Measurements from ENCODE around the gene VEGFC.
A peak's percentile ranks its signal among the peaks of the same experiment; 100 is the strongest.

VEGFC gene

GRCh38 chr4:176817204-176817603 lies 24.5 kb upstream of the VEGFC start:
- no peak overlapping the region for H3K4me3 ChIP-seq (replicated peaks; ENCODE audit: low read depth, low read length)
- no peak for TF ChIP-seq CTCF (IDR thresholded peaks at IDR 0.05; ENCODE audit: low read length, missing control alignments)
- no peak for DNase-seq (ENCODE audit: low read depth)

DNA sequence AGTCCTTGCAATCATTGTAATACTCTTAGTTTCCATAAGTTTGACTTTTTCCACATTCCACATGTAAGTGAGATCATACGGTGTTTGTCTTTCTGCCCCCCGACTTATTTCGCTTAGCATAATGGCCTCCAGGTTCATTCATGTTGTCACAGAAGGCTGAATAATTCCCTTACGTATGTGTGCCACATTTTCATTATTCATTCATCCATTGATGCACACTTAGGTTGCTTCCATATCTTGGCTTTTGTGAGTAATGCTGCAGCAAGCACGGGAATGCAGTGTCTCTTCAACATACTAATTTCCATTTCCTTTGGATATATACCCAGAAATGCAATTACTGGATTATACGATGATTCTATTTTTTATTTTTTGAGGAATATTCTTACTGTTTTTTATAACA lies 22.0 kb upstream of the VEGFC start:
- no peak overlapping the region for H3K4me3 ChIP-seq (replicated peaks; ENCODE audit: low read depth, low read length)
- peak; percentile 71 for DNase-seq (ENCODE audit: low read depth)
- TF ChIP-seq CTCF (IDR thresholded peaks at IDR 0.05; ENCODE audit: low read length, missing control alignments): no peak

DNA sequence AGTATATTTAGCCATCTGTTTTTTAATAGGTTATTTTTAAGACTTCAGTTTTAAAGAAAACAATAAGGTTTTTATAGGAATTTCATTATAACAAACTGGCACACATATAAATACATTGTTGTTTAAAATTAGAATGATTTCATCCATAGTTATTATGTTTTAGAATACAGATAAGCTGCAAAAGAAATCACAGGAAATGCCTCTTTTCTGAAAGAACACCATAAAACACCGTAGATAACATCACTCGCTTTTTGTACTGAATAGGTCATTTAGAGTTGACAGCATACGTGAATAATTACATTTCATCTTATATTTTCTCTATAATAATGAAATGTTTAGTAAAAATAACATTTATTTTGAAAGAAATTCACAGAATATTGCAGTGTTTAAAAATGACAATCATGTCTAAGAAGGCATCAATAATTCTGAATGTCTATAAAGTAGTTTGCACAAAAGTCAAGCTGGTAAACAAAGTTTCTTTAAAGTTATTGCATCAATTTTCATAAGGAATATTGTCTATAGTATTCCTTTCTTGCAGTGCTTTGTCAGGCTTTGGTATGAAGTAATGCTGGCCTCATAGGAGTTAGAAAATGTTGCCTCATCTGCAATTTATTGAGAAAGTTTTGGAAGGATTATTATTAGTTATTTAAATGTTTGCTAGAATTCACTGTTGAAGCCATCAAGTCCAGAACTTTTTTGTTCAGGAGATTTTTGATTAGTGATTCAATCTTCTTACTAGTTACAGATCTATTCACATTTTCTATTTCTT lies 17.9 kb upstream of the VEGFC start:
- no peak for TF ChIP-seq CTCF (IDR thresholded peaks at IDR 0.05; ENCODE audit: low read length, missing control alignments)
- DNase-seq (ENCODE audit: low read depth): peak; percentile 52
- H3K4me3 ChIP-seq (replicated peaks; ENCODE audit: low read depth, low read length): no peak overlapping the region

DNA sequence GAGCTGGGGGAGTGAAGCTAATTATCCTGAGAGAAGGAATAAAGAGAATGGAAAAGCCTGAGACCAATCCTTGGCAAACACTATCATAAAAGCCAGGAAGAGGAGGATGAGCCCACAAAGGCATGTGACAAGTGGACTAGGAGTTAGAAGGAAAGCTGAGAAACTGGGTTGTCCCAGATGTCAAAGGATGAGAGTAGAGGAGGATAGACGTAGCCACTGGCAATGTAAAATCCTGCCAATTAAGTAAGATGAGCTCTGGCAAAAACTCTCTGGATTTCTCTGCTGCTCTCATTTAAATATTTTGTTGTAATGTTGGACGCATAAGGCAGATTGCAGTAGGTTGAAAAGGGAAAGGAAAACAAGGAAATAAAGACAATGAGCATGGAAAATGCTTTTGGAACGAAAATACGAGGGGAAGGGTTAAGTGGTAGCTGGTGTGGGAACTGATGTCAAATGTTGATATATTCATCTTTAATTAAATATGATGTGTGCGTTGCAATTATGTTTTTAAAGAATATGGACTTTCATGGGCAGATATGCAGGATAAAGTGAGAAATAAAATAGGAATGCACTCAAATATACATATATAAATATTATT lies 14.2 kb upstream of the VEGFC start:
- no peak for TF ChIP-seq CTCF (IDR thresholded peaks at IDR 0.05; ENCODE audit: low read length, missing control alignments)
- DNase-seq (ENCODE audit: low read depth): no peak
- no peak overlapping the region for H3K4me3 ChIP-seq (replicated peaks; ENCODE audit: low read depth, low read length)

GRCh38 chr4:176805155-176805554 lies 12.4 kb upstream of the VEGFC start:
- TF ChIP-seq CTCF (IDR thresholded peaks at IDR 0.05; ENCODE audit: low read length, missing control alignments): no peak
- peak; percentile 79 for DNase-seq (ENCODE audit: low read depth)
- H3K4me3 ChIP-seq (replicated peaks; ENCODE audit: low read depth, low read length): no peak overlapping the region

- no peak overlapping the region for H3K4me3 ChIP-seq (replicated peaks; ENCODE audit: low read depth, low read length)
- no peak for TF ChIP-seq CTCF (IDR thresholded peaks at IDR 0.05; ENCODE audit: low read length, missing control alignments)
- DNase-seq (ENCODE audit: low read depth): no peak
Measured at GRCh38 chr4:176800891-176801534, 8.3 kb upstream of the VEGFC start.
